ENCODE results near the gene ECD. TPM values are rescaled to one million over a fixed set of nuclear protein-coding genes. Genes with fewer than 3 reads are reported as not detected.

ECD gene
- total RNA-seq, result 24.1 and 30.6 TPM in 2 replicates

GRCh38 chr10:73167783-73168464 is at the start of gene ECD, which contains the start of gene FAM149B1:
Gene ECD, minus strand, starts transcription at chr10:73168008. Its CDS starts 4,071 bp downstream, at chr10:73163937.
Gene FAM149B1, plus strand, starts transcription at chr10:73168119. Its CDS starts 221 bp downstream, at chr10:73168340.

GRCh38 chr10:73110345-73110849 is 57.4 kb downstream of the ECD start, which contains the start of gene NUDT13:
Gene NUDT13, plus strand, starts transcription at chr10:73110455. Its CDS starts 3,911 bp downstream, at chr10:73114366.

GRCh38 chr10:73096449-73097304 is 71.1 kb downstream of the ECD start, which contains the start of gene P4HA1:
Gene P4HA1, minus strand, starts transcription at chr10:73096866. Its CDS starts 21,983 bp downstream, at chr10:73074883.

Other genes starting within 250 kb of the ECD start
- gene PLA2G12B, start 213.2 kb downstream of the ECD start, total RNA-seq, result not detected in 2 replicates
- 977 and 1,438 TPM in 2 replicates for gene P4HA1, start 71.1 kb downstream of the ECD start, total RNA-seq
- 0.30 and 1.1 TPM in 2 replicates for gene NUDT13, start 57.6 kb downstream of the ECD start, total RNA-seq
- 32.4 and 38.0 TPM in 2 replicates for gene FAM149B1, start 111 bp upstream of the ECD start, total RNA-seq
- gene DNAJC9, start 79.2 kb upstream of the ECD start, total RNA-seq, result 22.0 and 34.3 TPM in 2 replicates
- 45.4 and 54.6 TPM in 2 replicates for gene MRPS16, start 84.6 kb upstream of the ECD start, total RNA-seq
- 0.97 and 1.5 TPM in 2 replicates for gene CFAP70, start 190.9 kb upstream of the ECD start, total RNA-seq
- 103 and 121 TPM in 2 replicates for gene ANXA7, start 246.1 kb upstream of the ECD start, total RNA-seq

Data from smooth muscle cell of the umbilical artery (primary cell).